GM15510 (cell line): Measurements from ENCODE around the gene TPX2.

Experiments used
- POLR2A ChIP-seq: IDR thresholded peaks from 3 replicates; pipeline ENCODE4 v1.6.1; 2011; ENCODE audit warnings: borderline replicate concordance; ENCODE audit not compliant: insufficient read length; ENCODE audit errors: extremely low read depth

Gene TPX2

DNA sequence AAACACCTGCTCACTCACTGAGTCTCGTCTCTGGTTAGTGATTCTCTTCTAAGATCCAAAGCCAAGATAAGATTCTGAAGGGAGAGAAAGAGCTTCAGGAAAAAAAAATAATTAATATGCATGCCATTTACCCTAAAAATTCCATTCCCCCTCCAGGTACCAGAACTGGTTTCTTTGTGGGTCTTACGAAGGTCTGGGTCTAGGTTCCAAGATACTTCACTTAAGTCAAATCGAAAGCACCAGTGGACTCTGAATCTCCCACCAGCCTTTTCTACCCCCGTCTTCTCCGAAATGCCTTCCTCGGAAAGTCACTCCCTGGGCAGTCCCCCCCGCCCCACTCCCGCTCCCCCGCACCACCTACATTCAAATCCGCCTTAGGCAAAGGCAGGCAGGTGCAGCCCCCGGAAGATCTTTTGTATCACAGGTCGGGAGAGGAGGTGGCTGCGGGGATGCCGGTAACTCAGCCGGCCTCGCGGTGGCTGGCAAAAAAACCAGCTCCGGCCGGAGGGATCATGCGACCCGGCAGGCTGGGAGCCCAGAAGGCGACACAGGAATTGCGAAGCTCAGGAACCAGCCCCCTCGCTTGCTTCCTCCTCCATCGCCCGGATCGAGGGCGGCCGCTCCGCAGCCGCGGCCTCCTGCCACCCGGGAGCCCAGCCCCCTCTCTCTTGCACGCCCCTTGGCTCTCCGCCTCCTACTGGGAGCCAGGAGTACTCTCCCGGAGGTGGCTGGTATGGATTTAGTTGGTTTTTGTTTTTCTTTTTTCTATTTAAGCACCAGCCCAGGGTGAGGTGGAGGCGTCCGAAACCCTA lies 16.6 kb upstream of the TPX2 start, which contains the start of gene BCL2L1:
Gene BCL2L1, minus strand, starts transcription at position 612 of the 812 bp plus-strand sequence. CDS start 650 bp downstream, outside the sequence.
- peak; percentile 67 for TF ChIP-seq POLR2A

- TF ChIP-seq POLR2A, result no peak
Measured at GRCh38 chr20:31723069-31723318, 16.1 kb upstream of the TPX2 start.

DNA sequence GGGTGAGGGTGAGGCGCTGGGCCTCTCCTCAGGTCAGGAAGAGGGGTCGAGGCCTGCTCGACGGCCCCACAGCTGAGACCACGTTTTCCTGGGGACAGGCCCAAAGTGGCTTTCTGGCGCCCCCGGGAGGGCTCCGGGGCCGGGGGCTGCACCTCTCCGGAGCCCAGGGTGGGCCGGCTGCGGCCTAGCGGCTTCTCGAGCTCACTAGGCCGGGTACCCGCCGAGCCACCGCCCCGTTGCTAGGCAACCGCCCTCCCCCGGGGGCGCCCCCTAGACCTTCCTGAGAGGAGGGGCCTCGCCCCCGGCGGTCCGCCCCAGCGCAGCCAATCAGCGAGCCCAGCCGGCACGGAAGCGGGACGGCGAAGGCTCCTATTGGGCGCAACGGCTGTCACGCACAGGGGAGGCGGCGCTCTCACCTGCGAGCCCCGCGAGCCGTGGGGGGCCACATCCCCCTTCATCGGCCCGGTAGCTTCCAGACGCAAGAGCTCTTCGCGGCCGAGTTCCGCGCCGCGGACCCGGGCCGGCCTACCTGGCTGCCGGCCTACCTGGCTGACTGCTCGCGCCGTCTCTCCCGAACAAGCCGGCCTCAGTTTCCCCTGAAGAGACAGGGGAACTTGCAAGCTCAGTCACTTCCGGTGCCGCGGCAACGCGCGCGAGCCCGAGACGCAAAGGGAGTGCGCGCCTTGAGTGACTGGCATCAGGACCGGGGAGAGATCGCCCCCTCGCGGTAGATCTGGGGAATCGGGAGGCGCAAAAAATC lies 15.6 kb upstream of the TPX2 start:
- TF ChIP-seq POLR2A, result peak; percentile 55

GRCh38 chr20:31731321-31731717 lies 7.8 kb upstream of the TPX2 start:
- no peak for TF ChIP-seq POLR2A

GRCh38 chr20:31739550-31739977 lies 474 bp downstream of the TPX2 start:
- TF ChIP-seq POLR2A, result no peak

DNA sequence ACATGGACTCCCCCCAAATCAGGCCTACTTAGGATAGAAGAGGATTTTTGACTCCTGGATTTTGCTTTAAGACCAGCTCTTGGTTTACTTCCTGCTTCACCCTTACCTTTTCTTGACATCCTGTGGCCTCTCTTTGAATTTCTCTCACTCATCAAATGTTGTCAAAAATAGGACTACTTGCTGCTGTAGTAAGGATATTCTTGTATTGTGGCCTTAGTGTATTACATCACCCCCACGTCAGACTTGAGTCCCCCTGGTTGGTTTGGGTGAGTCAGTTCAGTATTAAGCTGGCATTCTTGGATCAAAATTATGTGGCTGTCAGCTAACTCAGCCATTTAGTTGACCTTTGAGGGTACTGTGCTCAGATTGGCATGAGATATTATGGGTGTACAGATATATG lies 1.1 kb downstream of the TPX2 start:
- TF ChIP-seq POLR2A, result no peak

DNA sequence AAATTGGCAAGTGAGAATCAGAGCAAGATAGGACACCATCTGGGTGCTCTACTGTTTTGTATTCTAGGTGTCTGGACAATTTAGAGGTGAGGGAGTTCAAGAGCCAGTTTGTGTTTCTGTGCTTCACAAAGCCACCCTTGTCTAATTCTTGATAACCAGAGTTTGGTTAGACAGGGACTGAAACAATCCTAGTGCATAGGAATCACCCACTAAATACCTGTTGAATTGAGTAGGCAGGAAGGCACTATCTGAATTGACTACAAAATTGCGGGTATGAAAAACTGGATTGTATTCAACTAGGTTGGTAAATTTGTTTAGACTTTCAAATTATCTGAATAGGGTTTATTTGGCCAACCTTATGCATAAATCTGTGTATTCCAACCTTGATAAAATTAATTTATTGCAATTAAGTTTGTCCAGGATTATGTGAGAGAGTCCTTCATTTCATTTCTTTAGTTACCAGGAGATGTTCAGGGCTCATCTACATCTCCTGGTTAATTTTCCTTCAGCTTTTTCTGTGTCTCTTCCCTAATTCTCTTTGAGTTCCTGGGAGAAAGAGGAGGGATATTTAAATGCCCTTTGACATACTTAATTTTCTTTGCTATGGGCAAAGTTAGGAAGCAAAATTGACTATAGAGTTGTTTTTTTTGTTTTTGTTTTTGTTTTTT lies 1.7 kb downstream of the TPX2 start:
- no peak for TF ChIP-seq POLR2A

- no peak for TF ChIP-seq POLR2A
Measured at GRCh38 chr20:31746068-31746878, 7.2 kb downstream of the TPX2 start.

- no peak for TF ChIP-seq POLR2A
Measured at GRCh38 chr20:31747640-31748039, 8.6 kb downstream of the TPX2 start.

DNA sequence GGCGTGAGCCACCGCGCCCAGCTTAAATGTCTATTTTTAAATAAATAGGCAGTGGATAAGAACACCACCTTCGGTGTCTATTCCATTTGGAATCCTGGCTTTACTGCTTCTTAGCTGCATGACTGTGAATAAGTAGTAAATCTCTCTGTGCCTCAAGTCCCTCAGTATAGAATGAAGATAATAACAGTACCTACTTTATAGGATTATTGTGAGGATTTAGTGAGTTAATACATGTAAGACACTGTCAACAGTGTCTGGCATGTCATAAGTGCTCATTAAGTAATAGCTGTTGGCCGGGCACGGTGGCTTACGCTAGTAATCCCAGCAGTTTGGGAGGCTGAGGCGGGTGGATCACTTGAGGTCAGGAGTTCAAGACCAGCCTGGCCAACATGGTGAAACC lies 10.1 kb downstream of the TPX2 start:
- no peak for TF ChIP-seq POLR2A

GRCh38 chr20:31751126-31751525 lies 12.0 kb downstream of the TPX2 start:
- TF ChIP-seq POLR2A, result no peak

- no peak for TF ChIP-seq POLR2A
Measured at GRCh38 chr20:31757254-31757653, 18.2 kb downstream of the TPX2 start.

GRCh38 chr20:31758521-31758920 lies 19.4 kb downstream of the TPX2 start:
- no peak for TF ChIP-seq POLR2A

DNA sequence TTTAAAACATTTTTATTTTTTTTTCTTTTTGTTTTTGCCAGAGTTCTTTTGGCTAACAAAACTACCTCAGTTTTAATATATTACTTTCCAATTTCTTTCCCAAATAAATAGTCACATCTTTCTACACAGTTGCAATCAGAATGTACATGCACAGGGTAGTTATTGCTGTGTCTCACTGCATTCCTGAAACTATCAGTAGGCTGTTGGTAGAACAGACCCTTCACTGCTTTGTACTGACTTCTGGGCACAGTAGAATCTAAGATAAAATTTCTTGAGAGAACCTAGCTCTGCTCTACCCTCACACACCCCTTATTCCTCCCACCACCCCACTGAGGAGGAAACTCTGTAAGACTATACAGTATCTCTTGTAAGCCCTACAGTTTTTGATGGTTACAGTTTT lies 19.9 kb downstream of the TPX2 start:
- no peak for TF ChIP-seq POLR2A

- TF ChIP-seq POLR2A, result no peak
Measured at GRCh38 chr20:31759836-31760518, 20.9 kb downstream of the TPX2 start.
